Upper lobe of left lung (tissue), 4 donors: ENCODE measurements around the gene GNA12.

Experiments
- EP300 ChIP-seq, 4 donors: sonication (generic); formaldehyde crosslinking; IDR thresholded peaks; one replicate each; pipeline ENCODE4 v1.5.1; 2017; ENCODE audit warnings: antibody characterized with exemption in 4 of 4, control low read depth in 2 of 4
- POLR2A ChIP-seq, 4 donors: fragments of 450-650 bp; IDR thresholded peaks; one replicate each; pipeline ENCODE4 v1.5.1; 2016 to 2017; ENCODE audit warnings: antibody characterized with exemption in 4 of 4, mild to moderate bottlenecking in 2 of 4

DNA sequence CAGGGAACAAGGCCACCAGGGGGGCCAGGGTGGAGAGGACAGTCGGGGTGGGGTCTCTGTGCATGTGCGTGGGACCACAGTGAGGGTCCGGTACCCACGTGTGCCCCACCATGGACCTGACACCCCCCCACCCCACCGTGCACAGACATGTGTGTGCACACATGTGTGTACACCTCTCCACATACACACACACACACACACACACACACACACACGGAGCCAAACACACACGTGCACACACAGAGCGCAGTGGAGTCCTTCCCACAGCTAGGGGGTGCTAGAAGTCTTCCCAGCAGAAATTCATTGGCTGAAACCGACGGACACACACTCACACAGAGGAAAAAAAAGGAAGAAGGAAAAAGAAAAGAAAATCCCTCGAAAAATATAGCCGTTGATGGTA, 42.8 kb upstream of the GNA12 start:
- TF ChIP-seq EP300 (IDR thresholded peaks at IDR 0.05) (no peak), POLR2A (IDR thresholded peaks at IDR 0.05) (no peak)
